Measurements from ENCODE around the gene KCNQ1.

GRCh38 chr11:2714463-2714800, 269.6 kb downstream of the KCNQ1 start:
- TF ChIP-seq CTCF (IDR thresholded peaks at IDR 0.05; ENCODE audit: insufficient read depth, low read length, poor library complexity, severe bottlenecking): no peak
- TF ChIP-seq EZH2phosphoT487 (conservative IDR thresholded peaks at IDR 0.05; ENCODE audit: low read length): no peak
